A673 (cell line): Measurements from ENCODE around the gene STAC3. TPM values are rescaled to one million over a fixed set of nuclear protein-coding genes. Genes with fewer than 3 reads are reported as not detected.
A peak's percentile ranks its signal among the peaks of the same experiment; 100 is the strongest.

Experiments used
- BruUV-seq: library from RNA; stranded (reverse); fragments of 400-500 nt; replicated peaks from 2 replicates; lab custom pipeline; 2021; lab: Mats Ljungman, UMichigan
- CTCF ChIA-PET: fragments of 300-600 bp; sonication (Branson Sonifier 250); formaldehyde crosslinking; loops from one replicate; lab custom pipeline; 2022; ENCODE audit warnings: antibody characterized with exemption; lab: Charles Lee
- POLR2A ChIA-PET: fragments of 300-600 bp; sonication (Branson Sonifier 250); formaldehyde crosslinking; loops from one replicate; lab custom pipeline; 2022; ENCODE audit warnings: antibody characterized with exemption; ENCODE audit not compliant: low non-redundant PET; lab: Charles Lee
- DNase-seq: peaks from one replicate; pipeline ENCODE4 v3.0.0-alpha.2; 2015; ENCODE audit warnings: low spot score
- H3K27ac ChIP-seq: fragments of 200-600 bp; sonication (generic); 2 replicates; pipeline ENCODE4 v1.5.1; 2016; ENCODE audit warnings: mixed run types, low read depth, mild to moderate bottlenecking, mixed read lengths, antibody characterized with exemption, low read length; ENCODE audit not compliant: poor library complexity, severe bottlenecking
- H3K27me3 ChIP-seq: fragments of 200-600 bp; sonication (generic); replicated peaks from 2 replicates; pipeline ENCODE4 v1.6.1; 2017; ENCODE audit warnings: mixed run types, low read depth, mild to moderate bottlenecking, mixed read lengths, antibody characterized with exemption, low read length; ENCODE audit not compliant: insufficient read depth, poor library complexity
- H3K36me3 ChIP-seq: fragments of 200-600 bp; sonication (generic); 2 replicates; pipeline ENCODE4 v1.6.1; 2016; ENCODE audit warnings: mixed run types, mild to moderate bottlenecking, mixed read lengths, antibody characterized with exemption, low read length; ENCODE audit not compliant: insufficient read depth, poor library complexity, severe bottlenecking
- H3K4me1 ChIP-seq: fragments of 200-600 bp; sonication (generic); 2 replicates; pipeline ENCODE4 v1.6.1; 2017; ENCODE audit warnings: mixed run types, mild to moderate bottlenecking, mixed read lengths, antibody characterized with exemption, low read length; ENCODE audit not compliant: insufficient read depth, poor library complexity, severe bottlenecking
- H3K4me3 ChIP-seq: fragments of 200-600 bp; sonication (generic); 2 replicates; pipeline ENCODE4 v1.5.1; 2016; ENCODE audit warnings: low read depth, mixed run types, mild to moderate bottlenecking, mixed read lengths, low read length; ENCODE audit not compliant: poor library complexity, severe bottlenecking
- H3K9me3 ChIP-seq: fragments of 200-600 bp; sonication (generic); 2 replicates; pipeline ENCODE4 v1.6.1; 2016; ENCODE audit warnings: mixed run types, low read depth, mild to moderate bottlenecking, mixed read lengths, antibody characterized with exemption, low read length; ENCODE audit not compliant: poor library complexity, severe bottlenecking
- CTCF ChIP-seq: fragments of 300-800, 200-600 bp; sonication (generic); conservative IDR thresholded peaks from 2 replicates; pipeline ENCODE4 v1.5.1; 2017; ENCODE audit warnings: low read depth, mild to moderate bottlenecking, antibody characterized with exemption, low read length, moderate library complexity, mixed read lengths
- EZH2 ChIP-seq: fragments of 200-600 bp; sonication (generic); IDR thresholded peaks from 2 replicates; pipeline ENCODE4 v1.6.1; 2017; ENCODE audit warnings: borderline replicate concordance, low read depth, mild to moderate bottlenecking, mixed read lengths, antibody characterized with exemption, low read length; ENCODE audit not compliant: poor library complexity, severe bottlenecking
- intact Hi-C: fragments of 100-400 bp; cut with micrococcal nuclease; formaldehyde crosslinking; loops from one replicate; pipeline ENCODE4 v1.10.0; 2022; ENCODE audit not compliant: unreplicated experiment
- total RNA-seq: library from RNA; stranded (reverse); gene quantifications from 2 replicates; pipeline ENCODE4 v1.2.3, GENCODE V29; 2021

STAC3 gene
- total RNA-seq, 1 experiment from 2014 or later, result 7.0 TPM

GRCh38 chr12:57237932-57238853 is 12.8 kb downstream of the STAC3 start:
- TF ChIP-seq CTCF (no peak), EZH2 (no peak)
- Histone ChIP-seq H3K36me3 (peaks cover 16% of the 10 kb centered on the region), H3K27ac (no peak overlapping the region), H3K4me3 (peak overlapping the region; percentile 61), H3K9me3 (no peaks in the 10 kb centered on the region), H3K4me1 (peaks cover 48% of the 10 kb centered on the region), H3K27me3 (peaks cover 12% of the 10 kb centered on the region)
- intact Hi-C loops, result no loop called here
- peak; percentile 65 for DNase-seq
- ChIA-PET POLR2A (interaction anchor here (0.7 to 1.4 kb wide), 2 partner anchors 9 to 20 kb away, joined by 5 to 7 read pairs; partner anchors contain the start of gene SHMT2), CTCF (interaction anchor here (0.5 to 3.7 kb wide), 9 partner anchors 9 to 215 kb away, joined by 3 to 27 read pairs (median 4); partner anchors contain the start of genes SHMT2 and STAT6)
- no TSS peak for BruUV-seq

- H3K27ac ChIP-seq, result no peak overlapping the region
Measured at GRCh38 chr12:57237596-57237931, 13.4 kb downstream of the STAC3 start.

More at GRCh38 chr12:57237596-57237931, 13.4 kb downstream of the STAC3 start:
- H3K4me1 ChIP-seq, result peaks cover 48% of the 10 kb centered on the region
- BruUV-seq, result no TSS peak
- no peak for DNase-seq
- H3K27me3 ChIP-seq, result peaks cover 12% of the 10 kb centered on the region
- no peak for TF ChIP-seq EZH2
- no peak for TF ChIP-seq CTCF
- H3K36me3 ChIP-seq, result peaks cover 22% of the 10 kb centered on the region
- ChIA-PET POLR2A (interaction anchor here (1.4 kb wide), 1 partner anchor 8 kb away, joined by 7 read pairs; the partner anchor contains the start of gene SHMT2), CTCF (interaction anchor here (0.5 to 3.7 kb wide), 5 partner anchors 8 to 215 kb away, joined by 3 to 27 read pairs (median 4); partner anchors contain the start of gene SHMT2)
- H3K4me3 ChIP-seq, result peak overlapping the region; percentile 61
- intact Hi-C loops, result no loop called here
- H3K9me3 ChIP-seq, result no peaks in the 10 kb centered on the region
